Suprapubic skin (tissue), 3 donors: Measurements from ENCODE around the gene KRT75.

Experiments used
- CTCF ChIP-seq, 2 donors: fragments of 200-600 bp in 1 of 2; fragments of 450-650 bp in 1 of 2; sonication (generic) in 1 of 2; IDR thresholded peaks; one replicate each; pipeline ENCODE4 v1.5.1; 2016 to 2019; ENCODE audit warnings: antibody characterized with exemption in 2 of 2, mild to moderate bottlenecking in 1 of 2, moderate library complexity in 1 of 2
- POLR2A ChIP-seq, 2 donors: fragments of 450-650 bp; IDR thresholded peaks; one replicate each; pipeline ENCODE4 v1.6.1; 2017; ENCODE audit warnings: antibody characterized with exemption in 2 of 2, mild to moderate bottlenecking in 2 of 2, moderate library complexity in 2 of 2

- TF ChIP-seq POLR2A (IDR thresholded peaks at IDR 0.05) (no peak), CTCF (IDR thresholded peaks at IDR 0.05) (no peak)
Observed at GRCh38 chr12:52477651-52478050, 43.5 kb upstream of the KRT75 start.
